ENCODE results near the gene CBFA2T3.
"Not testable (repeated sequence)": the region's sequence is repeated elsewhere in the genome, so short reads cannot be mapped to it uniquely, and the experiment has no call there.

The CBFA2T3 gene

GRCh38 chr16:88908307-88908706 lies 68.7 kb downstream of the CBFA2T3 start:
- DNase-seq (ENCODE audit: low spot score): no peak

GRCh38 chr16:88907768-88908167 lies 69.2 kb downstream of the CBFA2T3 start:
- no peak for DNase-seq (ENCODE audit: low spot score)

- DNase-seq (ENCODE audit: low spot score): no peak
Observed at GRCh38 chr16:88906535-88907105, 70.4 kb downstream of the CBFA2T3 start.

- no peak for DNase-seq (ENCODE audit: low spot score)
Observed at GRCh38 chr16:88906020-88906419, 71.0 kb downstream of the CBFA2T3 start.

GRCh38 chr16:88905563-88905962 lies 71.4 kb downstream of the CBFA2T3 start:
- DNase-seq (ENCODE audit: low spot score): no peak

- no peak for DNase-seq (ENCODE audit: low spot score)
Observed at GRCh38 chr16:88904676-88905365, 72.2 kb downstream of the CBFA2T3 start.

GRCh38 chr16:88903267-88903666 lies 73.7 kb downstream of the CBFA2T3 start:
- no peak for DNase-seq (ENCODE audit: low spot score)

- DNase-seq (ENCODE audit: low spot score): no peak
Observed at GRCh38 chr16:88902744-88903143, 74.3 kb downstream of the CBFA2T3 start.

- no peak for DNase-seq (ENCODE audit: low spot score)
Observed at GRCh38 chr16:88901718-88902337, 75.2 kb downstream of the CBFA2T3 start.

GRCh38 chr16:88900662-88901052 lies 76.3 kb downstream of the CBFA2T3 start:
- no peak for DNase-seq (ENCODE audit: low spot score)

GRCh38 chr16:88899901-88900661 lies 76.9 kb downstream of the CBFA2T3 start:
- DNase-seq (ENCODE audit: low spot score): no peak

GRCh38 chr16:88897696-88898425 lies 79.1 kb downstream of the CBFA2T3 start:
- DNase-seq (ENCODE audit: low spot score): no peak

GRCh38 chr16:88896238-88897070 lies 80.6 kb downstream of the CBFA2T3 start:
- no peak for DNase-seq (ENCODE audit: low spot score)

GRCh38 chr16:88895335-88895734 lies 81.7 kb downstream of the CBFA2T3 start:
- no peak for DNase-seq (ENCODE audit: low spot score)

GRCh38 chr16:88894681-88895300 lies 82.2 kb downstream of the CBFA2T3 start:
- no peak for DNase-seq (ENCODE audit: low spot score)

- DNase-seq (ENCODE audit: low spot score): not testable (repeated sequence)
Observed at GRCh38 chr16:88894266-88894665, 82.7 kb downstream of the CBFA2T3 start.

- no peak for DNase-seq (ENCODE audit: low spot score)
Observed at GRCh38 chr16:88893127-88893968, 83.7 kb downstream of the CBFA2T3 start.

GRCh38 chr16:88892065-88892464 lies 84.9 kb downstream of the CBFA2T3 start:
- DNase-seq (ENCODE audit: low spot score): no peak

- DNase-seq (ENCODE audit: low spot score): no peak
Observed at GRCh38 chr16:88891083-88891482, 85.9 kb downstream of the CBFA2T3 start.

Data from putamen (tissue), 1 donor.